Measurements from ENCODE around the gene C6orf62.
A peak's percentile ranks its signal among the peaks of the same experiment; 100 is the strongest.
"Not testable (repeated sequence)": the region's sequence is repeated elsewhere in the genome, so short reads cannot be mapped to it uniquely, and the experiment has no call there.

Gene C6orf62

DNA sequence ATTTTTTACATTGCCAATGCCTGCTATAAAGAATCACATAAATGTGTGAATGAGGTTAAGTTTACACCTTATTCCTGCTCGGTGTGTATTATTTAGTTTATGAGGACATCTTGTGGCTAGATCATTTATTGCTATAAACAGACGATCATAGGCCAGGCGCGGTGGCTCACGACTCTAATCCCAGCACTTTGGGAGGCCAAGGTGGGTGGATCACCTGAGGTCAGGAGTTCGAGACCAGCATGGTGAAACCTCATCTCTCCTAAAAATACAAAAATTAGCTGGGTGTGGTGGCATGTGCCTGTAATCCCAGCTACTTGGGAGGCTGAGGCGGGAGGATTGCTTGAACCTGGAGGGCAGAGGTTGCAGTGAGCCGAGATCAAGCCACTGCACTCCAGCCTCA lies 23.3 kb downstream of the C6orf62 start:
- DNase-seq, result peak; percentile 39

DNA sequence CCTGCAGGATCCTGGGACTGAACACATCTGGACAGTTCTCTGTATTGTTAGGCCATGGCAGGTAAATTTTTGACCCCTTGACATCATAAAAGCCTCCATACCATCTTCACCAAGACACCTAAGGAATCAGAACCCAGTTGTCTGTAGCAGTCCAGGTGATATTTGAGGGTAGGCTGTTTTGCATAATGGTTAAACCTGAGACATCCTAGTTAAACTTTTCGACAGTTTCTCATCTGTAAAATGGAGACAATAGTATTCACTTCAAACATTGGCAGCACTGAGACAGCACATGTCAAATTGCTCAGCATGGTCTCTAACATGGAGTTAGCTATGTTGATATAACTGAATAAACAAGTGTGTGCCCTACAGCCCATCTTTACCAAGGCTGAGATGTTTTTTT lies 24.8 kb downstream of the C6orf62 start:
- no peak for DNase-seq

DNA sequence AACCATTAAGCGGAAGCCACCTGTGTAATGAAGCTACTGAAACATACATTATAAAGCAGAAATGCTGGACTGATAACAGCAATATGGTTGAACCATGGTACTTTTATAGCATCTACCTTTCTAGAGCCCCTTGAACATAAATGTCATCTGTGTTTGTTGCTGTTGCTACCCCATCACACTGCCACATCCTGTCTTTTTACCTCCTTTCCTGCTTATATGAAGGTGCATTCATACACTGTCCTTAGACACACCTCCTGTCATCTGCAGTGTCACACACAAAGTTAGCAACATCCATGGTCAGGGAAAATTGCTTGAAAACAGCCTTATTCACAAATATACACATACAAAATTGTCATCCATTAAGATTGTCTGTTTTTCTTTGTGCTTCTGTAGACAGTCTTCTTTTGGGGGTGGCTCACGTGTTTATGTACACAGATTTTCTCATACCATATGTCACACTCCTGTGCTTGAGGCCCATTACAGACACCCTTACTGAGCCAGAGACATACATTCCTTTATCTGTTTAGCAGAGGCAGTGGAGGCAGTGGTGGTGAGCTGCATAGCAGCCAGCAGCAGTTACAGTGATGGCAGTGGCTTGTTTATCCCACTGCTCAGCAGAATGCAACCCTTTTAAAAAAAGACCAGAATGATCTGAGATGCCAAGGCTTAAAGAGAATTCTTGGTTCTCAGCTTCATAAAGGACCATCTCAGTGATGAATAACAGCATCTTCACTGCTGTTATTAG lies 25.9 kb downstream of the C6orf62 start:
- no peak for DNase-seq

DNA sequence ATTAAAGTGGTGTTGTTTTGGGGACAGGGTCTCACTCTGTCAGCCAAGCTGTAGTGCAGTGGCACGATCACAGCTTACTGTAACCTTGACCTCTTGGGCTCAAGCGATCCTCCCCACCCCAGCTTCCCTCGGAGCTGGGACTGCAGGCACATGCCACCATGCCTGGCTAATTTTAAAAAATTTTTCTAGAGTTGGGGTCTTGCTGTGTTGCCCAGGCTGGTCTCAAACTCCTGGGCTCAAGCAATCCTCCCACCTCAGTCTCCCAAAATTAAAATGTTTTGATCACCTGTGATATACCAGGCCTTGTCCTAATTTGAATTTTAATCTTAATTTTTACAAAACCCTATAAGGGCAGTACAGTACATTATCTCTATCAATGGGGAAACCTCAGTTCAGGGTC lies 26.5 kb downstream of the C6orf62 start:
- no peak for DNase-seq

DNA sequence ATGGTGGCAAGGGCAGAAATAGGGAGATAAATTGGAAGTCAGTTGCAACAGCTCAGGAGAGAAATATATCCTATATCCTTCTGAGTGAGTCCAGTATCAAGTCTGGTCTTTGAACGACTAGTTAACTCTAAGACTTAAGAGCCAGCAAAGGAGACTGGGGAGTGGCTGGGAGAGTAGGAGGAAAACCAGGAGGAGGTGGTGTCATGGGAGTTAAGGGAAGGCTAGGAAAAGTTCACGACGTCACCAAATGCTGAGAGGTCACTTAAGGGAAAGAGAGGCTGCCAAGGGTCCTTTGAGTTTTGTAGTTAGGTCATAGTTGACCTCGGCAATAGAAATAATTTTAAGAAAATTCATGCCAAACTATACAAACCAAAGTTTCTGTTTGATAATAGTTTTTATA lies 27.0 kb downstream of the C6orf62 start:
- DNase-seq, result no peak

DNA sequence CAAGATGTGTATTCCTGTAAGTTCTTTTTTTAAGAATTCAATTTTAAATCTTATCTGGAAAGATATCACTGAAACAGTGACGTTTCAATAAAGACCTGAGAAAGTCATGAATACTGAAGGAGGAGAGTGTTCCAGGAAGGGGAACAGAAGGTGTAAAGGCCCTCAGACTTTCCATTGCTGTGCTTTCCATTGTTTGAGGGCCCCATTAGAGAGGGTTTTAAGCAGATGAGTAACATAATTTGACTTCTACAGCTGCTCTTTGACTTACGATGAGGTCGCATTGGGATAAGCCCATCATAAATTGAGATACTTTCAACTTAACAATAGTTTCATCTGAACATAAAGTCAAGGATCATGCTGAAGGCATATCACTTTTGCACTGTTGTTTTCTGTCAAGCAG lies 27.4 kb downstream of the C6orf62 start:
- DNase-seq, result no peak

DNA sequence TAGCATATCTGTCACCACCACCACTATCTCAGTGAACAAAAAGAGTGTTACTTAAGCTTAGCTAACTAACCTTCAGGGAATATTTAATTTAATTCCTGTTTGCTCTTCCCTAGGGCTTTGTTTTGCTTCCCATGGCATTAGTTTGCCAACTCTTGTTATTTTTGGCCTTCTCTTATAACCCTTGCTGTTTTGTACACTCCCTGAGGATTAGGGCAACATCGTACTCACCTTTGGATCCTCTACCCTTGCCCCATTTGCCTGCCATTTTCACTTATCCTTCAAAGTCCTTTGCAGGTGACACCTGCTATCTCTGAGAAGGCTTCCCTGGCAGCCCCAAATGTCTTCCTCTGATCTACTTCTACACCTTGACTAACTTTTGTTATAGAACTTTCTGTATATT lies 28.4 kb downstream of the C6orf62 start:
- DNase-seq, result no peak

DNA sequence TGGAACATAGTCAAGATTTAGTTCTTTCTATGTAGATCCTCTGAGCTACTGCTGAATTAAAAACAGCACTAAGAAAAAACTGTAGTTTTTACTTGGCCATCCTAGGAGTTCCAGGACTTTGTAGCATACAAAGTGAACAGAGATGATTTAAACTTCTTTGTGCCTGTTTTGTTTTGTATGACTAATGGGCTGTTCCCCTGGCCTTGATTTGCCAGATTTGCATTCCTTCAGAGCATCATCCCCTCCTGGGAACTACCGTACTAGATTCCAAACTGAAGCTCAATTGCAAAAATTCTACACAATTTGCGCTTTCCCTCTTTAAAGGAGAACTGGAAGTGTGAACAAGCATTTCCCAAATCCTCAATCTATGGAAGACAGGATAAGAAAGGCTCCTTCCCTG lies 29.0 kb downstream of the C6orf62 start:
- DNase-seq, result no peak

DNA sequence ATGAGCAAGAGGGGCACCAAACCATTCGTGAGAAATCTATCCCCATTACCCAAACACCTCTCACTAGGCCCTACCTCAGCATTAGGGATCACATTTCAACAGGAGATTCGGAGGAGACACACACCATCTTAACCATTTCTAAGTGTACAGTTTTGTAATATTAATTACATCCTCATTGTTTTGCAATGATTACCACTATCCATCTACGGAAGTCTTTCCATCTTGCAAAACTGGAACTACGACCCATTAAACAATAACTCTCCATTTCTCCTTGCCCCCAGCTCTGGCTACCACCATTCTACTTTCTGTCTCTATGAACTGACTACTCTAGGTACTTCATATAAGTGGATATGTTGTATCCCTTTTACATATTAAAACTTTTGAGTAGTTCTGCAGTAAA lies 32.0 kb downstream of the C6orf62 start:
- DNase-seq, result no peak

DNA sequence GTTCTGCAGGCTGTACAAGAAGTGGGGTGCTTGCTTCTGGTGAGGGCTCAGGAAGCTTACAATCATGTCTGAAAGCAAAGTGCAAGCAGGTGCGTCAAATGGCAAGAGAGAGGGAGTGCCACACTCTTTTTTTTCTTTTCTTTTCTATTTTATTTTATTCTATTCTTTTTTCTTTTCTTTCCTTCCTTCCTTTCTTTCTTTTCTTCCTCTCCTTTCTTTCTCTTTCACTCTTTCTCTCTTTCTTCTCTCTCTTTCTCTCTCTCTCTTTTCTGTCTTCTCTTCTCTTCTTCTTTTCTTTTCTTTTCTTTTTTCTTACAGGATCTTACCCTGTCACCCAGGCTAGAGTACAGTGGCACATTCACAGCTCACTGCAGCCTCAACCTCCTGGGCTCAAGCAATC lies 32.5 kb downstream of the C6orf62 start:
- DNase-seq, result no peak

DNA sequence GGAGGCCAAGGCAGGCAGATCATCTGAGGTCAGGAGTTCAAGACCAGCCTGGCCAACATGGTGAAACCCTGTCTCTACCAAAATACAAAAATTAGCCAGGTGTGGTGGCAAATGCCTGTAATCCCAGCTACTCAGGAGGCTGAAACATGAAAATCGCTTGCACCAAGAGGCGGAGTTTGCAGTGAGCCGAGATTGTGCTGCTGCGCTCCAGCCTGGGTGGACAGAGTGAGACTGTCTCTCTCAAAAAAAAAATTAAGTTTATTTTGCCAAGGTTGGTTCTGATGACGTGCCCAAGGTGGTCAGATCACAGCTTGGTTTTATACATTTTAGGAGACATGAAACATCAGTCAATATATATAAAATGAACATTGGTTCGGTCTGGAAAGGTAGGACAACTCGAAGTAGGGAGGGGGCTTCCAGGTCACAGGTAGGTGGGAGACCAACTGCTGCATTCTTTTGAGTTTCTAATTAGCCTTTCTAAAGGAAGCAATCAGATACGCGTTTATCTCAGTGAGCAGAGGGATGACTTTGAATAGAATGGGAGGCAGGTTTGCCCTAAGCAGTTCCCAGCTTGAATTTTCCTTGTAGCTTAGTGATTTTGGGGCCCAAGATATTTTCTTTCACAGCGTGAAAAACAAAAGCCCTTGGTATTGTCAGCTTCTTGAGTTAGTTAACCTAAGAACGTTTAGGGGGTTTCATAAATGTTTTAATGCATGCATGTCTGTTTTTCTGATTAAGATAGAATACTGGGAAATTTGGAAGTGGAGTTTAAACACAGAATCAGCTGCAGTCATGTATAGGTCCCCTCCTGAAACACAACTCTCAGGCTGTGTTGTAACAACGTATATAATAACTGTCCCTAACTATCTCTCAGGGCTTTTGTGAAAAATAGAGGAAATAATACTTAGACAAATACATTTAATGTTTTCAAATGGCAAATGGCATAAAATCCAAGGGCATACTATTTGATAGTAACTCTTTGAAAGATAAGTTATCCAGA lies 35.4 kb downstream of the C6orf62 start:
- DNase-seq, result no peak

DNA sequence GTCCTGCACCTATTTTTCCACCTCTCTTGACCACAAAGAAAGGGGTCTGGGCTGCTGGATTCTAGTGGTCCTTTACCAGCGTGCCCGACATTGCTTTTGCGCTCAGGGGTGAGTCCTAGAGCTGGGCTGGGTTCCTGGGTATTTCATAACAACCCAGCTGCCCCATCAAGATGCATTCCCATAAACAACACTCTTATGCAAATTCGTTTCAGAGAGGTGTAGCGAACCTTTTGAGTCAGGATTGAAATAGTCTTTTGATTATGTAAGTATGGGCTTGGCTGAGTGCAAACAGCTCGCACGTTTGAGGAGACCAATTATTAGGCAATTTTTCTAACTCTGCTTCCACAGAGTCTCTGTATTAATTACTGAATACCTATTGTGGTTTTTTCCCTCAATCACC lies 38.4 kb downstream of the C6orf62 start:
- no peak for DNase-seq

DNA sequence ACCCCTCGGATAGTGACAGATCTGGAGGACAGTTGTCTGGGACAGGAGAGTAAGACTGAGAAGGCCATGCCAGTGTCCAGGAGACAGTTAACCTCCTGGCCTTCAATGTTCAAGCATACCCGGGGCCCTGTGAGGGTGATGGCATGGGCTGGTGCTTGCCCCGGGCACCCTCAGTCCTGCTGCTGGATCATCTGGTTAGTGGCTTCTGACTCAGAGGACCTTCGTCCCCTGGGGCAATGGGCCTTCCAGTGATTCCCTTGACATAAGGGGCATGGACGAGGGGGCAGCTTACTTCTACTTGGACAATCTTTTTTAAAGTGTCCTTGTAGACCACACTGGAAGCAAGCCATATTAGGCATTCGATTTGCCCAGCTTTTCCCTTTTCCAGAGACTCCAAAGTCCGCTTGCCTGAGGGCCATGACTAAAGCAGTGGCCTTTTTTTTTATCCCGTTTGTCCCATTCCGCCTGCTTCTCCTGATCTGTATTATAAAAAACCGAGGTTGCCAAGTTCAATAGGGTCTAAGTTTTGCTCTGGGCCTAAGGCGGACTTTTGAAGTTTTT lies 40.1 kb downstream of the C6orf62 start:
- not testable (repeated sequence) for DNase-seq

DNA sequence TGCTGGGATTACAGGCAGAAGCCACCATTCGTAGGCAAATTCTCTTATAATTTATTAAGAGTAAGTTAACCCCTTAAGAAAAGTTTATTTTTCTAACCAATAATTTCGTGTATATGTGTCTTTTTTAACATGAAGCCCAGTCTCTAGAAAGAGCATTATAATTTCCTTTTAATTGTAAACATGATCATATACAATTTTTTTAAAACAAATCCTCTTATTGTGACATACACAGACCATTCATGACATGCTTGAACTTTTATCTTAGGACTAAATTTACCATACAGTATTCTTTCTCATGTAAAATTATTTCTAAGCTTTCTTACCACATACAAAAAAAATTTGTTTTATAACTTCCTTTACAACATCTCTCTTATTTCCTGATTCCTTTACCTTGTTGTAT lies 45.3 kb downstream of the C6orf62 start:
- DNase-seq, result no peak

DNA sequence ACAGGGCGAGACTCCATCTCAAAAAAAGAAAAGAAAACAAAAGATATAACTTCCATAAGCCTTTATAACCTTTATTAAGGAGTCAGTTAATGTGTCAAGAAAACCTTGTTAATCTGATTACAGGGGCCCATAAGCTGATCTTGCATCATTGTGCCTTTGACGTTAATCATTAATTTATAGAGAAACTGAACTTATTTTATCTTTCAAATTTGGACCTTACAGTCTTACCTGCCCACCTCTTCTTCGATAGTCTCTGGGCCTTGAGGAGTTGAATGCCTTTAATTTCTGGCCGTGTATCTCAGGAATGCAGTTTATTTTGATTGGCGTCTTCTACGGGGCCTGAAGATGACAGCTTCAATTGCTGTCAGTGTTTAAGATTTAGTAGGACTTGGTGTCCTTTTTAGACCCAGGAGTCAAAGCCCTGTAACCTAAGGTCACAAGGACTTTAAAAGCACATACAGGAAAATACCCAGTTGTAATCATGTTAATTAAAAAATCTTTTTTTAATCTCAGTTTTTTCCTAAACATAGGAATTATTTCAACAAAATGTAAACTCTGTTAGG lies 46.3 kb downstream of the C6orf62 start:
- DNase-seq, result no peak

DNA sequence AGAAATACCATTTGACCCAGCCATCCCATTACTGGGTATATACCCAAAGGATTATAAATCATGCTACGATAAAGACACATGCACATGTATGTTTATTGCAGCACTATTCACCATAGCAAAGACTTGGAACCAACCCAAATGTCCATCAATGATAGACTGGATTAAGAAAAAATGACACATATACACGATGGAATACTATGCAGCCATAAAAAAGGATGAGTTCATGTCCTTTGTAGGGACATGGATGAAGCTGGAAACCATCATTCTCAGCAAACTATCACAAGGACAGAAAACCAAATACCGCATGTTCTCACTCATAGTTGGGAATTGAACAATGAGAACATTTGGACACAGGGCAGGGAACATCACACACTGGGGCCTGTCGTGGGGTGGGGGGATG lies 47.9 kb downstream of the C6orf62 start:
- not testable (repeated sequence) for DNase-seq

DNA sequence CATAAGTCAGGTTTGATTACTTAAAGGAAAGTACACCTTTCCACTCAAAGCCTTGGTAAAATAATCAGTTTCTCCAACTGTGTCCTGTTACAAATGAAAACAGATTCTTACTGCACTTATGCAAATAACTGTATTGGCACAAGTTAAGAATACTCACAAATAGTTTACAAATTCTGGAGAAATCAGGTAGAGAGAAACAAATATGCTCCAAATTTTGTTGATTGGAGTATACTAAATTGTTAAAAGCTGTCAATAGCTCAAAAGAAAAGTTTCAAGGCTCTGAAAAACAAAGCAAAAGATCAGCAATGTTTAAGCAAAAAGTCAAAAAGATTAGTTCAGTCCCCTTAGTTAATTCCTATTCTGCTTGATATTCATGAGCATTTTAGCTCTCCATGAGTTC lies 48.5 kb downstream of the C6orf62 start:
- DNase-seq, result not testable (repeated sequence)

DNA sequence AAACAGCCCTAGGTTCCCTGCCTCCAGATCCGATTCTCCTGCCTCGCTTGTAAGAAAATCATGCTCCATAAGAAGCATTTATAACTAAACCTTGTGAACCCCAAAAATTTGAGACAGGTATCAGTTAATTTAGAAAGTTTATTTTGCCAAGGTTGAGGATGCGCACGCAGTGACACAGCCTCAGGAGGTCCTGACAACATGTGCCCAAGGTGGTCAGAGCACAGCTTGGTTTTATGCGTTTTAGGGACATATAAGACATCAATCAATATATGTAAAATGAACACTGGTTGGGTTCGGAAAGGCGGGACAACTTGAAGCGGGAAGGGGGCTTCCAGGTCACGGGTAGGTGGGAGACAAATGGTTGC lies 50.0 kb downstream of the C6orf62 start:
- DNase-seq, result no peak

DNA sequence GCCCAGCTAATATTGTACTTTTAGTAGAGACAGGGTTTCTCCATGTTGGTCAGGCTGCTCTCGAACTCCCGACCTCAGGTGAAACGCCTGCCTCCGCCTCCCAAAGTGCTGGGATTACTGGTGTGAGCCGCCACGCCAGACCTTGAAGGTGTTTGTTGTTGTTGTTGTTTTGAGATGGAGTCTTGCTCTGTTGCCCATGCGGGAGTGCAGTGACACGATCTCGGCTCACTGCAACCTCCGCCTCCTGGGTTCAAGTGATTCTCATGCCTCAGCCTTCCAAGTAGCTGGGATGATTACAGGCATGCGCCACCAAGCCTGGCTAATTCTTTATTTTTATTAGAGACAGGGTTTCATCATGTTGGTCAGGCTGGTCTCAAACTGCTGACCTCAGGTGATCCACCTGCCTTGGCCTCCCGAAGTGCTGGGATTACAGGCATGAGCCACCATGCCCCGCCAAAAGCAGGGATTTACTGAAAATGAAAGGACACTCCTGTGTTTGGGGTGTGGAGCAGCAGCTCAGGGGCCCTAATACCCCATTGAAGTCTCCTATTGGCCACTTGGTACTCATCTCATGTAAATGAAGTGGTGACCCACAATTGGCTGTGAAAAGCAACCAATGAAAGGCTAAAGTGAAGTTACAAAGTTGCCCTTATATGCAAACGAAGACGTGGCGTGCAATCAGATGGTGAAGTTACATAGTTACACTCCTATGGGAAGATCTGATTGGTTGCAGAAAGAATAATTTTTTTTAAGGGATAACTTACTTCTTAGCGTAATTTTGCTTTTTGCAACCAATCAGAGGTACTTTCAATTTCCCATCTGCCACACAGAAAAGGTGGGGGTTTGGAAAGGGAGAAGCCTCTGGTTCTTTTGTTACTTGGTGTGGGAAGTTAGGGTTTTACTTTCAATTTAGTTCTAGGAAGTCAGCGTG lies 50.6 kb downstream of the C6orf62 start:
- DNase-seq, result not testable (repeated sequence)

DNA sequence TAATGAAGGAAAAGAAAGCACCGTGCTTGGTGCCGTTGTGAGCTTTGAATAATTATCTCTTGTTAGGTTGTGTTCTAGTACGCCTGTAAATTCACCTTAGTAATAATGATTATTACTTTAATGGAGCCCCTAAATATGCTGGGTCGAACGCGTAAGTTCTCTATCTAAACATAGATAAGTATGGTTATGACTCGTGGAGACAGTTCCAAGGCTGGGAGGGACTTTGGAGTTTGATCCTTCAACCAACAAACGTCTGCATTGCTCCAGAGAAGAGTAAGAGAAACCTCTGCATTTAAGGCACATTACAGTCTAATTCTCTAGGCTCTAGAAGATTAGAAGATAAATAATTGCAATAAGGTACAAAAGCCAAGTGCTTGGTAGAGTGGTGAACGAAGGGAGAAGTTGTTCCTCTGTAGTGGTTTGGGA lies 51.6 kb downstream of the C6orf62 start:
- DNase-seq, result peak in 1 of 2 donors; percentile 4

DNA sequence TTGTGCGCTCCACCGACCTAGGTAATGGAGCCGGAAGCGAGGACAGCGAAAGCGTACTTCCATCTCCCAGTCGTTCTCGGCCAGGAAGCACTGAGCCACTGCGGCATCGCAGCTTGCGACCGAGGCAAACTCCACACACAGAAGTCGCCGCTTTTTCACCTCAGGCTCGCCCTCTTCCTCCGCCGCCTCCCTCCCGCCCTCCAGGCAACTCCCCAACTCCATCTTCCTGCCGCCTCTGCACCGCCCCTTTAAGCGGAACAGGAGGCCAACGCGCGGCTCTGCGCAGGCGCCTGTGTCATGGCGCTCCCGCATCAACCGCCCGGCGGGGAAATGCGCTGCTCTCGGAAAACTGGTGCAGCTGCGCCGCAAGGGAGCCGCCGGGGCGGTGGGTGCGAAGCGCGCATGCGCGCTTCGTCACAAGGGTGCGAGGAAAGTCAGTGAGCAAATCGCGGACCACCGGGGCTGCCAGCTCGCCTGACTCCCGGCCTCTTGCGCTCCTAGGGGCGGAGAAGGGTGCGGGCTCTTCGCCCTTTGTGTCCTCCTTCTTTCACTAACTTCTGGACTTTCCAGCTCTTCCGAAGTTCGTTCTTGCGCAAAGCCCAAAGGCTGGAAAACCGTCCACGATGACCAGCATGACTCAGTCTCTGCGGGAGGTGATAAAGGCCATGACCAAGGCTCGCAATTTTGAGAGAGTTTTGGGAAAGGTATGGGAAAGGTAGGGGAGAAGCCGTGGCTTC lies 52.1 kb downstream of the C6orf62 start, which contains the start of the genes ACOT13 and TDP2:
Gene ACOT13 (plus strand): TSS at position 437 of the 737 bp plus-strand sequence. CDS start 187 bp downstream, at position 624.
Gene TDP2 (minus strand): TSS at position 259 of the 737 bp plus-strand sequence. CDS start 37 bp downstream, at position 222.
- DNase-seq, result peak; percentile 93 to 95
